SIG-M5 treated with dmso at 0.1 percent for 504 hours (cell line): ENCODE results near the gene FLOT1.

Experiments
- DNase-seq: peaks from one replicate; lab custom pipeline; 2025; ENCODE audit not compliant: unreplicated experiment; lab: John Stamatoyannopoulos, UW

The FLOT1 gene

GRCh38 chr6:30705620-30706019 is 36.9 kb downstream of the FLOT1 start:
- no peak for DNase-seq

GRCh38 chr6:30703821-30704220 is 38.7 kb downstream of the FLOT1 start:
- no peak for DNase-seq

- no peak for DNase-seq
Measured at GRCh38 chr6:30703011-30703410, 39.5 kb downstream of the FLOT1 start.

- DNase-seq, result no peak
Measured at GRCh38 chr6:30700340-30700739, 42.1 kb downstream of the FLOT1 start.

- no peak for DNase-seq
Measured at GRCh38 chr6:30696432-30696831, 46.1 kb downstream of the FLOT1 start.

GRCh38 chr6:30691208-30691847 is 51.2 kb downstream of the FLOT1 start:
- DNase-seq, result no peak

- peak; percentile 74 for DNase-seq
Measured at GRCh38 chr6:30690403-30691207, 51.9 kb downstream of the FLOT1 start, which contains the start of gene NRM. TSS of gene NRM (minus strand) at chr6:30690984. CDS start at chr6:30690974, 10 bp downstream.

- DNase-seq, result no peak
Measured at GRCh38 chr6:30689985-30690384, 52.5 kb downstream of the FLOT1 start.

- no peak for DNase-seq
Measured at GRCh38 chr6:30689022-30689865, 53.2 kb downstream of the FLOT1 start.

- DNase-seq, result no peak
Measured at GRCh38 chr6:30688569-30688968, 53.9 kb downstream of the FLOT1 start.

- DNase-seq, result no peak
Measured at GRCh38 chr6:30687659-30688431, 54.6 kb downstream of the FLOT1 start.

GRCh38 chr6:30686908-30687658 is 55.4 kb downstream of the FLOT1 start:
- peak; percentile 81 for DNase-seq

GRCh38 chr6:30686009-30686907 is 56.2 kb downstream of the FLOT1 start, which contains the start of gene PPP1R18:
TSS of gene PPP1R18 (minus strand) at chr6:30686645. CDS start at chr6:30686018, 627 bp downstream.
- peak; percentile 64 for DNase-seq

- DNase-seq, result no peak
Measured at GRCh38 chr6:30685157-30686008, 57.1 kb downstream of the FLOT1 start.

GRCh38 chr6:30684386-30685156 is 57.9 kb downstream of the FLOT1 start:
- peak; percentile 80 for DNase-seq

GRCh38 chr6:30683980-30684338 is 58.5 kb downstream of the FLOT1 start:
- no peak for DNase-seq
